RWPE1 (cell line): ENCODE data around the gene ZDHHC1.

Source experiments
- CTCF ChIA-PET: fragments of 350-600 bp; sonication (Branson Sonifier 250); formaldehyde crosslinking; extraction: SDS; loops from one replicate; lab custom pipeline; 2021; lab: Yijun Ruan, JAX
- POLR2A ChIA-PET: fragments of 400-600 bp; formaldehyde crosslinking; extraction: SDS; loops from one replicate; lab custom pipeline; 2020; ENCODE audit warnings: antibody characterized with exemption; ENCODE audit not compliant: low non-redundant PET; lab: Yijun Ruan, JAX
- DNase-seq: peaks from one replicate; pipeline ENCODE4 v3.0.0; 2012; ENCODE audit warnings: low spot score
- H3K27ac ChIP-seq: fragments of 450-650 bp; 2 replicates; pipeline ENCODE4 v1.5.1; 2017
- TF ChIP-seq, protein P1 (sequence below): fragments of 450-650 bp; conservative IDR thresholded peaks from 2 replicates; pipeline ENCODE4 v1.5.1; 2017; ENCODE audit warnings: low read depth, mild to moderate bottlenecking

Gene ZDHHC1

DNA sequence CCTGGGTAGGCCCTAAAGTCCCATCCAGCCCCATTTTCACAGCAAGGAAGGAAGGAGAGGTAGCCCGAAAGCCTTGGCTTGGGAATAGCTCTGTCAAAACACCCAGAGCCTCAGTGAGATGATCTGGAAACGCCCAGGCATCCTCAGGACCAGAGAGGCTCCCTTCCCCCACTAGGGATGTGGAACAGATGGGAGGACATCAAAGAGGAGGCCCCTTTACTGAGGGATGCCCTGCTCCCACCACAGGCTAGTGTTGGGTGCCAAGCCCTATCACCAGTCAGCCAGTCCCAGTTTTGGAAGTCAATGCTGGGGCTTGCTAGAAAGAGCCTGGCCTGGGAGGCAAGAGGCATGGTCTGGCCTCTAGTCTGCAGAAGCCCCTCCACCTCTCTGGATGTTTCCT lies 27.7 kb downstream of the ZDHHC1 start:
- no peak for DNase-seq
- TF ChIP-seq, protein P1, sequence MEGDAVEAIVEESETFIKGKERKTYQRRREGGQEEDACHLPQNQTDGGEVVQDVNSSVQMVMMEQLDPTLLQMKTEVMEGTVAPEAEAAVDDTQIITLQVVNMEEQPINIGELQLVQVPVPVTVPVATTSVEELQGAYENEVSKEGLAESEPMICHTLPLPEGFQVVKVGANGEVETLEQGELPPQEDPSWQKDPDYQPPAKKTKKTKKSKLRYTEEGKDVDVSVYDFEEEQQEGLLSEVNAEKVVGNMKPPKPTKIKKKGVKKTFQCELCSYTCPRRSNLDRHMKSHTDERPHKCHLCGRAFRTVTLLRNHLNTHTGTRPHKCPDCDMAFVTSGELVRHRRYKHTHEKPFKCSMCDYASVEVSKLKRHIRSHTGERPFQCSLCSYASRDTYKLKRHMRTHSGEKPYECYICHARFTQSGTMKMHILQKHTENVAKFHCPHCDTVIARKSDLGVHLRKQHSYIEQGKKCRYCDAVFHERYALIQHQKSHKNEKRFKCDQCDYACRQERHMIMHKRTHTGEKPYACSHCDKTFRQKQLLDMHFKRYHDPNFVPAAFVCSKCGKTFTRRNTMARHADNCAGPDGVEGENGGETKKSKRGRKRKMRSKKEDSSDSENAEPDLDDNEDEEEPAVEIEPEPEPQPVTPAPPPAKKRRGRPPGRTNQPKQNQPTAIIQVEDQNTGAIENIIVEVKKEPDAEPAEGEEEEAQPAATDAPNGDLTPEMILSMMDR: no peak
- ChIA-PET POLR2A (no interaction called here), CTCF (interaction anchor here (0.6 kb wide), 1 partner anchor 29 kb away, joined by 3 read pairs; no protein-coding TSS in a partner anchor)
- no peak overlapping the region for H3K27ac ChIP-seq

DNA sequence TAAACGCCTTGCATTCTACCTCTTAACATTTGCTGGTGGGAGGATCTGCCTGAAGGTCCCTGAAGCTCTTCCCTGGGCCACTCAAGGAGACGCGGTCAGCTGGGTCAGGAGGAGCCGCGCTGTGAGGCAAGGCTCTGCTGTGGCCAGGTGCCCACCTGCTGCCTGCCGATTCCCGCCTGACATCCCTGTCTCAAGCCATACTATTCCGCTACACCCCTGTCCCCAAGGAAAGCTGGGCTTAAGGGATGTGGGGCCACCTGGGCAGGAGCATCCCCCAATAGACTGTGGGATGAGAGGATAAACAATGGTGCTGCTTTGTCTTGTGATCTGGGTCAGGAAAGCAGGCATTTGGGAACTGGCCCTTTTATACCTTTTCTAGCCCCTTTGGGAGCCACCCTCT lies 28.1 kb downstream of the ZDHHC1 start:
- CTCF ChIA-PET: interaction anchor here (0.6 to 0.7 kb wide), 2 partner anchors 28 to 445 kb away, joined by 3 to 6 read pairs; no protein-coding TSS in a partner anchor
- DNase-seq: no peak
- no peak overlapping the region for H3K27ac ChIP-seq
- TF ChIP-seq, protein P1: no peak
- POLR2A ChIA-PET: no interaction called here

DNA sequence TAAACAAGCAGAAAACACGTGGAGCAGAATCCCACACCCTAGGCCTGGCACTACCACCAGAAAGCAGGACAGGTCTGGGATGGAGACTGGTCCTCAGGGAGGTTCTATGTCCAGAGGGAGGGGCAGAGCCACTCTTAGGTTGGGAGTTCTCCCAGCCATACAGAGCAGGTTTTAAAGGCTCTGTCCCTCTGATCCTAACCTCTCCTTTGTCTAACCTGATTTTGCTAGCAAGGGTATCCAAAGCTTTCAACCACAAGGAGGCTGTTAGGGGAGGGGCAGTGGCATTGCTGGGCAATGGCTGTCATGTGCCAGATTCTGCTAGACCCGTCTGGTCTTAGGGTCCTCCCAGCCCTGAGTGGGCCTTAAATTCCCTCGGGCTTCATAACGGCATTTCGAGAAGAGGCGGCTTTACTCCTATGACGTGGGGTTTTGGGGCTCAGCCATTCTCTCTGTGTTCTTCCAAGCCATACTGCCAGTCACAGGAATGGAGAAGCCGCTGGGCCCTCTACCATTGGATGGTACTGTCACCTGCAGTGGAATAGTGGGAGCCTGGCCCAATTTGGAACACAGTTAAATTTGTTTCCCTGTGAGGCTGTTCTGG lies 28.7 kb downstream of the ZDHHC1 start:
- no peak overlapping the region for H3K27ac ChIP-seq
- TF ChIP-seq, protein P1: no peak
- no peak for DNase-seq
- ChIA-PET POLR2A (no interaction called here), CTCF (interaction anchor here (0.6 to 0.7 kb wide), 2 partner anchors 28 to 446 kb away, joined by 3 to 6 read pairs; no protein-coding TSS in a partner anchor)

DNA sequence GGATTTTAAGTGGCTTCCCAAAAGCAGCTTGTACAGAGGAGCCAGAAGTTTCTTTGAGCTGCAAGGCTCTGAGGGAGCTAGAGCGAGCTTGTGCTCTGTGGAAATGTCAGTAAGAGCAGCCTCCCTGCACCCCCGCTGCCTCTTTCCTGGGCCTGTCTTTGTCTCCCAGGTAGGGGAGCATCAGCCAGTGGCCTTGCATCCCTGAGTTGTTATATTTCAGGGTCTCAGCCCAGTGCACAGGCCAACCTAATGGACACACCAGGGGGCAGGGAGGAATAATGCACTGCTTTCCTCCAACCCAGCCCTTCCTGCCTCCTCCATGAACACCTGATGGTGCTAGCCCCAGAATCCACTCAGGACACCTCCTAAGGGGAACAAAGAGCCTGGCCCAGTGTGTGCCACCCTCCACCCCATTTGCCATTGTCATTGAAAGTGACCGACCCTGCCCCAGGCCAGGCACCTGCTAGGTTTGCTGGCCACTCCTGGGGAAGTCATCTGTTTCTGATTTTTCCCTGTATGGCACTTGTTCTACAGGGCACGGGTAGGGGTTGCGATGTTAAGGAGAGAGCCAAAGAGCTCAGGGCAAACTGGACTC lies 29.3 kb downstream of the ZDHHC1 start:
- H3K27ac ChIP-seq: no peak overlapping the region
- POLR2A ChIA-PET: no interaction called here
- TF ChIP-seq, protein P1: no peak
- no peak for DNase-seq
- CTCF ChIA-PET: interaction anchor here (0.7 kb wide), 1 partner anchor 48 kb away, joined by 7 read pairs; no protein-coding TSS in a partner anchor

DNA sequence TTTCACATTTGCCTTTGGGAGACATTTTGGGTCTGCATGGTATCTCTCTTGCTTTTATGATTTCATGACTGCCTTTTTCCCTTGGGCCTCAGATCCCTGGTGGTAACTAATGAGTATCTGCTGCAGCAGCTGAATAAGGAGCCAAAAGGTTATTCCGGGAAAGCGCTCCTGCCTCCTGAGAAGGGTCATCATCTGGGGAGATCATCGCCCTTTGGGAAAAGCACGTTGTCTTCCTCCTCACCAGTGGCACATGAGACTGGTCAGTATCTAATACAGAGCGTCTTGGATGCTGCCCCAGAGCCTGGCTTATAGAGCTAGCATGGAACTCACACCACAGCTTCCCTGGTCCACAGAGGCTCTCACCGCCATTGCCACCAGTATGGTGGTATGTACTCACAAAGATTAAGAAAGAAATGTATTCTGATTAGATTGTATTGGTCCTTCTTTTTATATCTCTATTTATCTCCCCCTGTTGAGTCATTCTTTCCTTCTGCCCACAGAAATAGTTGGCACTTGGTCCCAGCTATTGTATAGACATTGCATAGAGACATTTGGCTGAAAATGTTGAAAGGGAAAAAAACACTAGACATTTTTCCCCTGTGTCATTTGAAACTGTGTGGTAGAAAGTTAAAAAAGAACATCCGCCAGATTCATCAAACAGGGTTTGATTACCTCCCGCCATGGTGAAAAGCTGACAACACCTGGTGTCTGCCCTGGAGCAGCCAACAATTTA lies 31.3 kb downstream of the ZDHHC1 start:
- TF ChIP-seq, protein P1: no peak
- POLR2A ChIA-PET: interaction anchor here (0.6 kb wide), 1 partner anchor 95 kb away, joined by 8 read pairs; no protein-coding TSS in a partner anchor
- CTCF ChIA-PET: no interaction called here
- DNase-seq: no peak
- no peak overlapping the region for H3K27ac ChIP-seq

DNA sequence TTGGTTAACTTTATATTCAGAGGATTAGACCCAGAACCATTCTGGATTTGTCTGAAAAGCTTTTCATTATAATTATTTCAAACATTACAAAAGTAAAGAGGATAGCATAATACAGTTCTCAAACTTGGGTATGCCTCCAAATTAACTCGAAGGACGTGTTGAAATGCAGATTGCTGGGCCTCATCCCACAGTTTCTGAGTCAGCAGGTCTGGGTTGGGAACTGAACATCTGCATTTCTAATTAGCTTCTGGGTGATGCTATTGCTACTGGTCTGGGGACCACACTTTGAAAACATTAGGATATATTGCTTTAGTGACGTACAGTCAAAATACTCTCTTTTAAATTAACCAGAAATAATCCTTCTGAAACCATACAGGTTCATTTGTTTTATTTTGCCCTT lies 33.0 kb downstream of the ZDHHC1 start:
- POLR2A ChIA-PET: no interaction called here
- H3K27ac ChIP-seq: no peak overlapping the region
- CTCF ChIA-PET: interaction anchor here (0.8 to 1.4 kb wide), 2 partner anchors 10 to 82 kb away, joined by 4 to 8 read pairs; no protein-coding TSS in a partner anchor
- TF ChIP-seq, protein P1: no peak
- DNase-seq: no peak
